ENCODE results near the gene ACBD4.

DNA sequence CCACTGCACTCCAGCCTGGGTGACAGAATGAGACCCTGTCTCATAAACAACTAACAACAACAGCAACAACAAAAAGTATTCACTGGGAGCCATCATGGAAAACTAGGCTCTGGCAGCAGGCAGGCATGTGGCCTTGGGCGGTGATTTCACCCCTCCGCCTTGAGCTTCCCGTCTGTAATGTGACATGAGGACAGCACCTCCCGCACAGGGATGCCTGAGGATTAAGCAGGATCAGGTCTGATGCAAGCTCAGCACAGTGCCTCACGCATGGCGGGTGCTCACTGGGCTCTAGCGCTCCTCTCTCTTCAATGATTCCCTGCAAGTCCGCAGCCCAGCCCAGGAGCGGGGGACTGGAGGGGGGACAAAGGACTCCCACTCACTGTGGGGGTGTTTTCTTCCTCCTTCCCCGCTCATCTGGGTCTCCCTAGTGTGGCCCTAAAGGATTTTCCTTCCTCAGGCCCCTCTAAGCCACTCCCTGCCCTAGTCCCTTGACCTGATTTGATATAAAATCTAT lies 6.0 kb upstream of the ACBD4 start:
- TF ChIP-seq, protein P1, sequence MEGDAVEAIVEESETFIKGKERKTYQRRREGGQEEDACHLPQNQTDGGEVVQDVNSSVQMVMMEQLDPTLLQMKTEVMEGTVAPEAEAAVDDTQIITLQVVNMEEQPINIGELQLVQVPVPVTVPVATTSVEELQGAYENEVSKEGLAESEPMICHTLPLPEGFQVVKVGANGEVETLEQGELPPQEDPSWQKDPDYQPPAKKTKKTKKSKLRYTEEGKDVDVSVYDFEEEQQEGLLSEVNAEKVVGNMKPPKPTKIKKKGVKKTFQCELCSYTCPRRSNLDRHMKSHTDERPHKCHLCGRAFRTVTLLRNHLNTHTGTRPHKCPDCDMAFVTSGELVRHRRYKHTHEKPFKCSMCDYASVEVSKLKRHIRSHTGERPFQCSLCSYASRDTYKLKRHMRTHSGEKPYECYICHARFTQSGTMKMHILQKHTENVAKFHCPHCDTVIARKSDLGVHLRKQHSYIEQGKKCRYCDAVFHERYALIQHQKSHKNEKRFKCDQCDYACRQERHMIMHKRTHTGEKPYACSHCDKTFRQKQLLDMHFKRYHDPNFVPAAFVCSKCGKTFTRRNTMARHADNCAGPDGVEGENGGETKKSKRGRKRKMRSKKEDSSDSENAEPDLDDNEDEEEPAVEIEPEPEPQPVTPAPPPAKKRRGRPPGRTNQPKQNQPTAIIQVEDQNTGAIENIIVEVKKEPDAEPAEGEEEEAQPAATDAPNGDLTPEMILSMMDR (IDR thresholded peaks at IDR 0.05): no peak
- TF ChIP-seq POLR2A (IDR thresholded peaks at IDR 0.05): no peak
